ENCODE results near the gene CLDN9.

CLDN9 gene

DNA sequence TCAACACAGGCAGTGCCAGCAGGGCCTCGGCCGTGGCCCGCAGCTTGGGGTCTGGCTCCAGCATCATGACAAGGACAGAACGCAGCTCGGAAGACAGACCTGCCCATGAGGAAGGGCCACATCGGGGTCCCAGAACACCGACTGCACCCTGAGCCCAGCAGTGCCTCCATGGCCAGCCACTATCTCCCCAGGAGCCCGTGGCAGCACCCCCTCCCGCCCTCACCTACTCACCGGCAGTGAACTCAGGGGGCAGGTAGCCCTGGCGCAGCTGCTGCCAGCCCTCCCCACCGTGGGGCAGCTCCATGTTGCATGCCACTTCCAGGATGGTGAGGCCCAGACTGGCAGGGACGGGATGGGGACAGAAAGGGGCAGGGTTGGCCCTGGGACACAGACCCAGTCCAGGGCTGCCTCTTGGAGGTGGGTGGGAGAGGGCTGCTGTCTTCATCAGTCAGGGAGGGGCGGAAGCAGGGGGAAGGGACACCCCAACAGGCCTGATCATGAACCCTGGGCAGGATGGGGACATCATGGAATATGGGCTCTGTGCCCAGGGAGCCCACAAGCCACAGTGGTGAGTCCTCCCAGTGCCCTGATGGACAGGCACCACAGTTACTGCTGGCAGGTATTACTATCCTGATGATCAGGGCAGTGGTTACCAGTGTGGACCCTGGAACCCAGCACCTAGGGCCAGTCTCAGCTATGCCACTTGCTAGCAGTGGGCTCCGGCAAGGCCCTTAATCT is 38.2 kb upstream of the CLDN9 start:
- no peak for DNase-seq

DNA sequence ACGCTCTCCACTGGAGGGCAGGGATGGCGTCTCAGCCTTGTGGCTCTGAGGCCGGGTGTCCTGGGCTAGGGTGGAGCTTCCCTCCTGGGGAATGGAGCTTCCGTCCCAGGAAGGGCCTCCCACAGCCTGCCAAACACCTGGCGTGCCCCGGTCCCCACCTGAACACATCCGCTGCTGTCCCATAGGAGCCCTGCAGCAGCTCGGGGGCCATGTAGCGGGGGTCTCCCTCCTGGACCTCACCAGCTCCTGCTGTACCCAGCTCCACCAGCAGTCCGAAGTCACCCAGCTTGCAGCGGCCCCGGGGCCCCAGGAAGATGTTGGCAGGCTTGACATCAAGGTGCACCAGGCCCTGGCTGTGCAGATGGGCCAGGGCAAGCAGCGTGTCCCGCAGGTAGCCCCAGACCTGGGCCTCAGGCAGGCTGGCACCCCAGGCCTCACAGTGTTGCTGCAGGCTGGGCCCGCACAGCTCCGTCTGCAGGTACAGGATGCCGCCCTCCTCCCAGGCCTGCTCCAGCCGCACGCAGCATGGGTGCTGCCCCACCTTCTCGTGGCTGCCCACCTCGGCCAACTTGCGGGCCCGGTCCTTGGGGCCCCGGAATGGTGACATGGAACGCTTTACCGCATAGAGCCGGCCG is 37.4 kb upstream of the CLDN9 start:
- DNase-seq: no peak

DNA sequence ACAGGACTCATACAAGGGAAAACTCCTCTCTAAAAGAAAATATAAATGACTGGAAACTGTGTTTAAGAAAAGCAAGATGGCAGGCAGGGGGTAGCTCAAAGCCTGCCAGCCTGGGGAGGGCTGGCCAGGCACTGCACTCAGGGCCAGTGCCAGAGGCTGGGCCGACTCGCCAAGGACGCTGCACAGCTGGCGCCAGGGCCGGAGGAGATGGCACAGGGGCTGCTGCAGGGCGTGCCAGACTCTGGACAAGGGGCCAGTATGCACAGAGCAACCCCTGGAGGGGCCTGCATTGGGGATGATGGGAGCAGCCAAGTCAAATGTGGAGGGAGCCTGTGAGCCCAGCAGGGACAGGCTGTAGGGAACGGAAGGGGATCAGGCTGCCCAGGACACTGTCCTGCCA is 36.5 kb upstream of the CLDN9 start:
- no peak for DNase-seq

DNA sequence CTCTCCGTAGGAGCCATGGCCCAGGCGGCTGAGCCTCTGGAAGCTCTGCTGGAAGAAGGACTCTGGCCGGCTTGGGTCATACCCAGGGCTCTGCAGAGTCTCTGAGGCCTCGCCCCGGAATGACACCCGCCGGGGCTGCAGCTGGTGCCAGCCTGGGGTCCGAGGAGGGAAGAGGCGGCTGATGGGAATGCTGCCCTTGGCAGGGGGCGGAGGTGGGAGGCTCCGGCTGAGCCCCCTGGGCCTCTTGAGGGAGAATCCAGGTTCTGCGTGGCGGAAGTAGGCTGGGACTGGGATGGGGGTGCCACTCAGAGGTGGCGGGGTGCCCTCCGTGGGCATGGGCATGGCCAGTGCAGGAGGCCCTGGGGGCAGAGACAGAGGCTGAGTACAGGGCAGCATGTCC is 36.0 kb upstream of the CLDN9 start:
- DNase-seq: no peak

DNA sequence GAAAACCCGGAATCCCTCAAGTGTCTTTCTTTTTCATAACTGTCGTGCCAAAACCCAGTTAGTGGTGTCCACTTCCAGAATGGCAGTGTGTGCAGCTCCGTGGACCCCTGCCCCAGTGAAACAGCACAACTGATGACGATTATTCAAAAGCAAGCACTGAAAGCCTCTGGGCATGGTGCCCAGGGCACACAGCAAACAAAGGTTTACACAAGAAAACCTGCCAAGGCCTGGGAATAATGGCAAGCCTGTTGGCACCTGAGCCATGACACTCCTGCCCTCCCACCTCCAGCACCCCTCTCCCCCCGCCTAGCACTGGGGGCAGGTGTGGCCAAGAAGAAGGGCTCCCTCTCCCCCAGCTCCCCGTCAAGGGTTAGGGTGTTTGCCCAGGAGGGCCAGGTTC is 35.3 kb upstream of the CLDN9 start:
- DNase-seq: no peak

DNA sequence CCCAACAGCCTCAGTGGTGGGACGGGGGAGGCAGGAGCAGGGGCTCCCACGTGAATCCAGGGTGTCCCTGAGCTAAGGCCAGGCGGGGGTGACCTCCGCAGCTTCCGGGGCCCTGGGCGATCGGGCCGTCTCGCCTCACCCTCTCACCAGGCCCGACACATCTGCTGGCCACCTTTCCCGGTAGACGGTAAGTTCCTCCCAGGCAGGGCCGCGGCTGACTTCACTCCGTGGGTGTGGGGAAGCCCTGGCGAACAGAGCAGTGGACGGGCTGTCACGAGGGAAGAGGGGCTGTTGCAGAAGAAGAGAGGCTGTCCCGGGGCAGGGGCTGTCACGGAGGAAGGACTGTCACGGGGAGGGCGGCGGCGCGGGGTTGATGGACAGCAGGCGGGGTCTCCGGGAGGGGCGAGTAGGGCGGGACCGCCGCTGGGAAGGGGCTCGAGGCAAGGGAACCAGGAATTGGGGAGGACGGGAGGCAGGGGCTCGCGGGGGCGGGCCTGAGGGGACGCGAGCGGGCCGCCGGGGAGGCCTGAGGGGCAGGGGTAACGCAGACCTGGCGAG is 33.0 kb upstream of the CLDN9 start:
- DNase-seq: no peak

DNA sequence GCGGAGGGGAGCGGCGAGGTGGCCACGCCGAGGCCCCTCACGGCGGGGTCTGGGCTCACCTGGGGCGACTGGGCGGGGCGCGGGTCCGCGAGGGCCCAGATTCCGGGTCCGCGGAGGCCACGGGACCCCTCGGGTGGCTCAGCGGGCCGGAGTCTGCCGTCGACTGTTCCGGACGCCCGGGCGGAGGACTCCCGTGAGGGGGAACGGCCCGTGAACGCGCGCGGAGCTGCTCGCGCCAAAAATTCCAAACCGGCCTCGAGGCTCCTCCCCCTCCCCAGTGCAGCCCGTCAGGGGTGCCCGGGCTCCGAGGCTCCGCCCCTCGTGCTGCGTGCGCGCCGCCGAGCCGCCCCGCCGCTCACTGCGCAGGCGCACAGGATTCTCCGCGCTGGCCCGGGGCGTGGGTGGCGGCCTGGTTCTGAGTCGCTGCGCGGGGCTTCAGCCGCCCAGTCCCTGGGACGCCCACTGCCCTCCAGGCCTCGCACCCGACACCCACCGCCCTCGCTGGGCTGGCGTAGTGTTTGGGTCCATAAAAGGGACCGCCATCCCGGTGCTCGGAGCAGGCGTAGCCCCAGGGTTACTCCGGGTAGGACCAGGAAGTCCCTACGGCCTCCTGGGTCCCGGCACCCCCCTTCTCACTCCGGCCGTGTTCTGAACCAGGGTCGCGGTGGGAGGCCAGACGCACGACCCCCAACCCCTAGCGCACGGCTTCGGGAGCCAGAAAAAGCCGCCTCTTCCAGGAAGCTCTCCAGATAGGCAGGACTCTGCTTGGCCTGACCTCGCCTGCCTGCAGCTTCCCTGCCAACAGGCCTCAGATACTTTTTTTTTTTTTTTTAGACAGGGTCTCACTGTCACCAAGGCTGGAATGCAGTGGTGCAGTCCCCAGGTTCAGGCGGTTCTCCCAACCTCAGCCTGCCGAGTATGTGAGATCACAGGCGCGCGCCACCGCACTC is 32.2 kb upstream of the CLDN9 start, which contains the start of gene PKMYT1:
Gene PKMYT1, minus strand, starts transcription at position 220 of the 950 bp plus-strand sequence. CDS start 789 bp downstream, outside the sequence.
- peak; percentile 55 for DNase-seq

DNA sequence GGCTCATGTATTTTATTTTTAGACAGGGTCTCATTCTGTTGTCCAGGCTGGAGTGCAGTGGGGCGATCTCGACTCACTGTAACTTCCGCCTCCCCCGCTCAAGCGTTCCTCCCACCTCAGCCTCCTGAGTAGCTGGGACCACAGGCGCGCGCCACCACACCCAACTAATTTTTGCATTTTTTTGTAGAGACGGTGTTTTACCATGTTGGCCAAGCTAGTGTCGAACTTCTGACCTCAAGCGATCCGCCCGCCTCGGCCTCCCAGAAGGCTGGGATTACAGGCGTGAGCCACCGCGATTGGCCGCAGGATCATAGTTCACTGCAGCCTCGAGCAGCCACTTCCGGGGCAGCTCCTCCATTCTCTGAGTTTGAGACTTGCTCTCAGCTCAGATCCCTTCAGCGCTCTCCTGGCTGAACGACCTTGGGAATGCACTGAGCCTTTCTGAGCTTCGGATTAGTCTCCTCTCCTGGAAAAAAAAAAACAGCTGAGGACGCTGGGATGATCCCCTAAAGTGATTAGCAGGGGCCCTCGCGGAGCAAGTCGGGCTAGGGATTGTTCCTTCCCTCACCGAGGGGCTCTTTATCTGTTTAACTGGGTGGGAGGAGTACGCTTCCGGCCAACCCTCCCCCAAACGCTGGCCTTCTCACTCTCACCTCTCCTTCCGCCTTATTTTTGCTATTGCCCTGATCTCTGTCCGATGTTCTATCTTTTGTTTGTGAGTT is 31.4 kb upstream of the CLDN9 start:
- DNase-seq: no peak

DNA sequence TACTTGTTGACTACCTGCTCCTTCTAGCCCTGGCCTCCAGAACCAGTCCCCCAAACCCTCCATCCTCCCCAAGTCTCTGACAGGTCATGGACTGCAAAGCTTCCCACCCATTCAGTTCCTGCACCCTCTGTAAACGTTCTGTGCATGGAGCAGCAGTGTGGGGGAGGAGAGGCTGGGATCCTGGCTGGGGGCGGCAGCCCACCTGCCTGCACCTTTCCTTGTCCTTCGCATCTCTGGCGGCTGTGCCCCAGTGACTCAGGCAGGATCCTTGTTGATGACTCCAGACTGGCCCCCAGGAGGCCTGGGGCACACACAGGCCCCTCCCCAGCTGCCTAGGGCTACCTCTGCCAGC is 30.8 kb upstream of the CLDN9 start:
- DNase-seq: no peak

DNA sequence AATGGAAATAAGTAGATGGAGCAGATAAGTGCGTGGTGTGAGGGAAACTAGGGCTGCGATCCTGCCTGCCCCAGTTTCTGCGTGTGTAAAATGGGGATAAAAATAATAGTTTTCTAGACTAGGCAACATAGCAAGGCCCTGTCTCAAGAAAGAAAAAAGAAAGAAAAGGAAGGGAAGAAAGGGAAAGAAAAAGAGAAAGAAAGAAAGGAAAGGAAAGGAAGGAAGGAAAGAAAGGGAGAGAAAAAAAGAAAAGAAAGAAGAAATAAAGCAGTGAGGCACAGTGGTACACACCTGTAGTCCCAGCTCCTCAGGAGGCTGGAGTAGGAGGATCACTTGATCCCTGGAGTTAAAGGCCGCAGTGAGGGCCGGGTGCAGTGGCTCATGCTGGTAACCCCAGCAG is 30.3 kb upstream of the CLDN9 start:
- DNase-seq: no peak

DNA sequence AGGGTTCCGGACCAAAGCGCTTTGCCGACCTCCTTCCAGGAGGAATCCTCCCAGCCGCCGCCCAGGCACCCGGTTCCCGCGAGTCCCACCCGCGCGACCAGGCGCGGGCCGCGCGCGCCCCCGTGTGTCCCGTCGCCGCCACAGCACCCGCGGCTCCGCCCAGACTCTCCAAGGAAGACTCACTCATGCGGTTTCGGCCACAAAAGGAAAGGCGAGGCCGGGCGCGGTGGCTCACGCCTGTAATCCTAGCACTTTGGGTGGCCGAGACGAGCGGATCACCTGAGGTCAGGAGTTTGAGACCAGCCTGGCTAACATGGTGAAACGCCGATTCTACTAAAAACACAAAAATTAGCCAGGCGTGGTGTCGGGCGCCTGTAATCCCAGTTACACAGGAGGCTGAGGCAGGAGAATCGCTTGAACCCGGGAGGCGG is 29.0 kb upstream of the CLDN9 start:
- peak; percentile 51 for DNase-seq

DNA sequence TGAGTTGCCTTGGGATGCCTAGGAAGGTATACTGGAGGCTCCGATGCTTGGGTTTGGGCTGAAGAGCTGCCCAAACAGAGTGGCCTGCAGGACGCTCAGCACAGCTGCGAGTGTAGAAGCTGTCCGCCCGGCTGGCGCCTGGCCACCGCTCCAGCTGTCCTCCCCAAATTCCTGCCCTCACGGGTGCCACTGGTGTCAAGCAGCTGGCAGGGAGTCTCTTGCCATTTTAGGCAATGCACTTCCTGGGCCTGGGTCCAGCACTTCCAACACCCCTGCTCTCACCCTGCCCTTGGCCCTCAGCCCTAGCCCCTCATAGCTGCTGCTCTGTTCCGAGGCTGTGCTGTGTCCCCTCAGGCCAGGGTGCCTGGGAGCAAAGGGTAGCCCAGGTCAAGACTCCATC is 27.3 kb upstream of the CLDN9 start:
- no peak for DNase-seq

DNA sequence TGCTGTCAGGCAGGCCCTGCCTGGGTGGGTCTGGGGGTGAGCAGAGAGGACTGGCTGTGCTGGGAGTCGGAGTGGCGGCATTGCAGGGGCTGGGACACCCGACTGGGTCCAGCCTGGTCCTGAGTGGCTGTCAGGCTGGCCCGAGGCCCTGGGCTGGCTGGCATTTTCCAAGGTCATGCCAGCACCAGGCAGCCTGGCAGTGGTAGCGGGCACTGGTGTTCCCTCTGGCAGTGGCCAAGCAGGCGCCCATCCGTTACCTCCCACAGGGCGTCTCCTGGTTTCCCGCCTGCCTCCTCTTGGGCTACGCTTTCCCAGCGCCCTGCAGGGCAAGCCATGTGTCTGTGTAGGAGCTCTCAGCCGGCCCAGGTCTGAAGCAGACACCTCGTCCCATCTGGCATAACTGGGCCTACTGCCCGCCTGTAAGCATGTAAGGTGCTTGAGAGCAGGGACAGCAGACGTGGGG is 26.8 kb upstream of the CLDN9 start:
- no peak for DNase-seq

DNA sequence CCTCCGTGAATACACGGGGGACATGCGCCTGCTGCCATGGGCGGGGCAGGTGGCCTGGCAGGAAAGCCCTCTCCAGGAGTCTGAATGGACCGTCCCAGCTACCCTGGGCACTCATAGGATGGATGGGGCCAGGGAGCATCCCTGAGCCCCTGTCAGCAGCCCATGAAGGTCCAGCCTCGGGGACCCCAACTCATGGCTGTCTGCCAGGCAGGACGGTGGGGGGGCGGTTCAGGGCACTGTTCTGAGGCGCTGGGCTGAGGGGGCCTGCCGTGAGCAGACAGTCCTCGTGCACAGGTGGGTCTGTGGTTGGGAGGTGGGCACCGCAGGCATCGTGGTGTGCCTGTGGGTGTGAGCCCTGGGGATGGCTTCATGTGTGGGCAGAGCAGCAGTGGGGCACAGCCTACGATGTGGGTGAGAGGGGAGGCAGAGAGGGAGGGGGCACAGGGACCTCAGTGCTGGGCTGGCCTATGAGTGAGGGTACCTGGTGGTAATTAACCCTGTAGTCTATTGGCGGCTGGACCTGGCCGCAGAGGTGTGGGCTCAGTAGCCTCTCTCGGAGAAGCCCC is 26.0 kb upstream of the CLDN9 start:
- DNase-seq: no peak

DNA sequence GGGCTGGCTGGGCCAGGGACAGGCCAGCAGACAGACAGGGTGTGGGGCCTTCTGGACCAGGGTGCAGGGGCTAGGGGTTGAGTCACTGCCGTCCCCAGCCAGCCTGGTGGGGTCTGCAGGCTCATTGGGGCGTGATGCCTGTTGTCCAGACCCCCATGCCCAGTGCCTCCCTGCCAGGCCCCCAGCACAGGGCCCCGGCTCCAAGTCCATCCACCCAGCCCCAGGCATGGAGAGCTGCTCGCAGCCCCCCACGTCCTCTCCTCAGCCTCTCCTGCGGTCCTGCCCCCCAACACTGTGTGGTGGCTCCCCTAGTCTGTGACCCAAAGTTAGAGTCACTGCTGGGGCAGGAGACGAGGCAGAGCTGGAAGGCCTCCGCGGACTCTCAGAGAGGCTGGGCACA is 25.4 kb upstream of the CLDN9 start:
- no peak for DNase-seq

DNA sequence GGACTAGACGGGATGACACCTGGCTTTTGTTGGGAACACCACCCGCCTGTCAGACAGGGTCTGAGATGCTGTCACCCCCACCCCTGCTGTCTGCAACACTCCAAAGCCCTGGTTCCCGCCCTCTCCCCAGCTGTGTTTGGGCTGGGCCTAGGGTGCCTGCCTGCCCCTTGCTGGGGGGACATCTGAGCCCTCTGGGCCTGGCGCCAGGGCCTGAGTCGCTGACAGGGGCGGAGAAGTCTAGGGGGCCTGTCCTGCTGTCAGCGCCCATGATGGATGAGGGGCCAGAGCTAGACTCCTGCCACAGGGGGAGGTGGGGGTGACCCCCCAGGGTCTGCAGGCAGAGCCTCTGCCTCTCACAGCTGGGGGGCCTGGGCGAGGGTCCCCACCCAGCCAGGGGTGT is 24.9 kb upstream of the CLDN9 start:
- no peak for DNase-seq

DNA sequence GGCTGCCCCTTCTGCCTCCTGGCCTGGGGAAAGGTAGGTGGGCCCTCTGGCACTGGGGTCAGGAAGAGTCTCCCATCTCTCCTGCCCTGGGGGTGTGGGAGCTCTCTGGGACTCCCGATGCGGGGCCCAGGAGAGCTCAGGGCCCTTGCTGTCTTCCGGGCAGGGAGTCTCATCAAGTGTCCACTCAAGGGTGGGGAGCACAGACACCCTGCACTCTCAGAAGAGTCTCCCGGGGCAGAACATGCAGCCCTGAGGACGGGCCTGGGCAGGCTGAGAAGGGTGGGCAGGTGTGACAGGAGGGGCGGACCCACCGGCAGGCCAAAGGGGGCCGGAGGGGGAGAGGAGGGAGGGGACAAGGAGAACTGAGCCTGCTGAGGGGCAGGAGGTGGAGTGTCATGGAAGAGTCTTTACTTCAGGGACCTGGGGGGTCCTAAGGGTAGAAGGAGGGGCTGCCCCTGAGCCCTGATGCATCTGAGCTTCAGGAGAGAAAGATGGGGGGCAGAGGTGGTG is 24.1 kb upstream of the CLDN9 start:
- DNase-seq: no peak

DNA sequence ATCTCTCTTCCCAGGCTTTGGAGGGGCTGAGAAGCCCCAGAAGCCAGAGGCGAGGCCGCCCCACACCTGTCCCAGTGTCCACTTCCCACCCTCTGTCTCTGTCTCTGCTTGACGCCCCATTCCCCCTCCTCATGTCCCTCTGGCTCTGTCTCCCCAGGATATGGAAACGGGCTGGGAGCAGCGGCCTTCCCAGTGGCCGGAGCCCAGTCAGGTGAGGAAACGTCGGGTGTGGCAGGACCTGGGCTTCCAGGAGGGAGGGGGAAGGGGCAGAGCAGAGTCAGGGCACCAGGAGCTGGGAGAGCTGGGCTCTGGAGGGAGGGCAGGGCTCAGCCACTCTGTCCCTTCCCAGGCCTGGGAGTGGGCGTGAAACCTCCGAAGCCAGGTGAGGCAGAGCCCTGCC is 21.8 kb upstream of the CLDN9 start:
- DNase-seq: no peak

DNA sequence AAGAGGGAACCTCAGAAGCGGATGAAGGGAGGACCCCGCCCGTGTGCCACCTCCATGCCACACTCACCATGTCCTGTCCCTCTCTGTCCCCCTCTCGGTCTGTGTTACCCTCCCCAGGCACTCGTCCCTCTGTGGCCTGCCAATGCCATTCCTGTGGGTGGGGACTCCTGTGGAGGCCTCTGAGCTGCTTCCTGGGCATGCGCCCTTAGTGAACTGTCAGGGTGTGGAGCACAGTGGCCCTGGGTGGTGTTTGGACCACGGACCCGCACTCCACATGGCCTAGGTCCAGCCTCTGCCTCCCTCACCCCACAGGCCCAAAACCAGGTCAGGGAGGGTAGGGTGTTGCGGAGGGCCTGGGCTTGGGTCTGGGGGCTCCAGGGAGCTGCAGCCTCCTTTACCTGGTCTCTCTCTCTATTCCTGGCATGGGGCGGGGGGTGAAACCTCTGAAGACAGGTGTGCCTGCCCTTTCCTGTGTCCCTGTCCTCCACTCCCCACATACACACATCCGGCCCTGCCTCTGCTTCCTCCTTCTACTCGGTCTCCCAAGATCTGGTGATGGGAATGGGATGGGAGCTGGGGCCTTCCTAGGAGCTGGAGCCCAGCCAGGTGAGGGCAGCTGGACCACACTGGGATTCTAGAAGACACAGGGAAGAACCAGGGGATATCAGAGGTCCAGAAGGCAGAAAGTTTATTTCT is 21.0 kb upstream of the CLDN9 start:
- no peak for DNase-seq

DNA sequence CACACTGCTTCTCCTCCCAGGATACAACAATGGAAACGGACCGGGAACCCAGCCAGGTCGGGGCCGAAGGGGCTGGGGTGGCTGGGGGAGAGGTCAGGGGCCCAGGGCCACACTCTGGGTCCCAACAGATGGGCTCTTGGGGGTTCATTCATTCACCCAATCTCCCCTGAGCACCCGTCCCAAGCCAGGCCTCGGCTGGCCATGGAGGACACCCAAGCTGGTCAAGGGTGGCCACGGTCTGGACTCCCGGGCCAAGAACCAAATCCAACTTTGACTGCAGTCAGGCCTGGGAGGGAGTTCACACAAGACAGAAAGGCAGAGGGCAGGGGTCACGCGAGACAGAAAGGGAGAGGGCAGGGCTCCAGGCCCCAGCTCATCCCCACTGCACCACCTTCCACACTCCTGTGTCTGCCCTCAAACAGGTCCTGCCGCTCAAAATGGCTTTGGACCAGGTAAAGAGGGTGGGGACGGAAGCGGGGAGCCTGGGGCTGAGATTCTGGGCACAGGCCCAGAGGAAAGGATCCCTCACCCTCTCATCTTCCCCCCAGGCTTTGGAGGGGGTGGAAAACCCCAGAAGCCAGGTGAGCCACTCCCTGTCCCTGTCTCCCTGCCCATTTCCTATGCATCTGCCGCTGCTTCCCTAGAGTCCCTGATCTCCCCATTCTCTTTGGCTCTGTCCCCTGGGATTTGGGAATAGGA is 20.2 kb upstream of the CLDN9 start:
- no peak for DNase-seq

DNA sequence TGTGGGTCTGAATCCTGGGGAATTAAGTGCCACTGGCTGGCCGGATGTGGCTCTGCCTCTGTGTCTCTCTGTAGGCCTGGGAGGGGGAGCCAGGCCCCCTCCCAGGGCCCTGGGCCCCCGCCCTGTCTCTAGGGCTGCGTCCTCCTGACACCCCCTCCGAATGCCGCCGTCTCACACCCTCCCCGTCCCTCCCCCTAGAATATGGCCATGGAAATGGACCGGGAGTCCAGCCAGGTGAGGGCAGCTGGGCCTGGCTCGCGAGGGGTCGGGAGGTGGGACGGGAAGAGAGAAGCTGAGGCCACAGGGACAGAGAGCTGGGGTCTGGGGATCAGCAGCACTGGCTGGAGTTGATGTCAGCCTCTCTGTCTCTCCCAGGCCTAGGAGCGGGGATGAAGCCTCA is 16.4 kb upstream of the CLDN9 start:
- no peak for DNase-seq
